GM12892 (cell line): ENCODE data around the gene PIP5K1C.

Experiments used
- POLR2A ChIP-seq: IDR thresholded peaks from 2 replicates; pipeline ENCODE4 v1.6.1; 2011; ENCODE audit warnings: low read depth, low read length, control low read depth
- POLR2AphosphoS5 ChIP-seq: IDR thresholded peaks from 2 replicates; pipeline ENCODE4 v1.6.1; 2011; ENCODE audit warnings: low read depth, low read length, control low read depth
- TAF1 ChIP-seq: IDR thresholded peaks from 2 replicates; pipeline ENCODE4 v1.6.1; 2011; ENCODE audit warnings: low read depth, mild to moderate bottlenecking, control low read depth, low read length, borderline replicate concordance

DNA sequence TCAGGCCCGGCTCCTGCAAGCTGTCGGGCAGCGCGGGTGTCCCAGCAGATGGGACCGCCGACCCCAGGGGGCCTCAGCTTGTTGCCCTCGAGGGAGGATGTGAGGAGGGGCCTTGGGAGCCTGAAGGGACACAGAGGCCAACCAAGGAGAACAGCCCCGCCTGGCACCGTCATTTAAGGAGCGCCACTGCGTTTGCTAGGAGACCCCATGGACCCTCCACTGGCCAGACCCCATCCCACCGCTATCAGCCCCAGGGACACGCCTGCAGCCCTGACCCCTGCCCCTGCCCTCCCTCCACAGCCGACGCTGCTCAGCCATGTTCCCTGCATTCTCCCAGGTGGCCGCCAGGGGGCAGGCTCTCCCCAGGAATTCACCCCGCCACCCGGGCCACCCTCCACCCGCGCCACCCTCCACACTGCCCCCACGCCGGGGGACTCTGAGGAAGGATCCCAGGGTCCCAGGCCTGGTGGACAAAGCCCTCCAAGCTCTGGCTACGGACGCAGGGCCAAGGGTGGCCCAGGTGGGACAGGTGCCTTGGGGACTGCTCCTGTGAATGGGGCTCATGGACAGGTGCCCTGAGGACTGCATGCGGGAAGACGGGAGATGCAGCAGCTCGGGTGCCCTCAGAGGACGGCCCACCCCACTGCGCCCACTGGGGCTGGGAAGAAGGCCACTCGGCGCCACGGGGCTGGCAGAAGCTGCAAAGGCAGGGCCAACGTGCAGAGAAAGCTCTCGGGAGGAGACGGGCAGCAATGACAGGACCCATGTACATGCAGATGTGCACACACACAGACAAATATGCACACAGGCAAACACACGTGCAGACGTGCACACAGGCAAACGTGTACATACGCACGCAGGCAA lies 34.4 kb downstream of the PIP5K1C start:
- TF ChIP-seq POLR2AphosphoS5: no peak
- TF ChIP-seq TAF1: no peak
- TF ChIP-seq POLR2A: no peak
